Neuronal stem cell (in vitro differentiated cells): ENCODE data around the gene ART4.

Source experiments
- DNase-seq: peaks from one replicate; pipeline ENCODE4 v3.0.0-alpha.2; 2013; ENCODE audit warnings: low spot score
- H2AFZ ChIP-seq: one replicate; pipeline ENCODE4 v1.6.1; 2013; ENCODE audit warnings: mild to moderate bottlenecking, low read length, inconsistent platforms
- H2AK5ac ChIP-seq: 2 replicates; pipeline ENCODE4 v1.6.1; 2013; ENCODE audit warnings: low read depth, mild to moderate bottlenecking, inconsistent platforms, low read length, moderate library complexity, mixed read lengths
- H2BK120ac ChIP-seq: 2 replicates; pipeline ENCODE4 v1.6.1; 2013; ENCODE audit warnings: low read depth, mild to moderate bottlenecking, inconsistent platforms, low read length, moderate library complexity, mixed read lengths
- H2BK12ac ChIP-seq: one replicate; pipeline ENCODE4 v1.6.1; 2013; ENCODE audit warnings: low read length, inconsistent platforms
- H2BK15ac ChIP-seq: 2 replicates; pipeline ENCODE4 v1.6.1; 2013; ENCODE audit warnings: mild to moderate bottlenecking, low read length, inconsistent platforms, mixed read lengths
- H2BK5ac ChIP-seq: one replicate; pipeline ENCODE4 v1.6.1; 2013; ENCODE audit warnings: inconsistent platforms, mild to moderate bottlenecking, low read length, moderate library complexity
- H3K14ac ChIP-seq: one replicate; pipeline ENCODE4 v1.6.1; 2013; ENCODE audit warnings: low read length, inconsistent platforms
- H3K18ac ChIP-seq: 2 replicates; pipeline ENCODE4 v1.6.1; 2013; ENCODE audit warnings: low read length, inconsistent platforms
- H3K23ac ChIP-seq: 2 replicates; pipeline ENCODE4 v1.6.1; 2013; ENCODE audit warnings: low read depth, mild to moderate bottlenecking, mixed read lengths, low read length, inconsistent platforms; ENCODE audit not compliant: poor library complexity
- H3K27ac ChIP-seq: replicated peaks from 3 replicates; pipeline ENCODE4 v1.5.1; 2013; ENCODE audit warnings: low read length, inconsistent platforms
- H3K27me3 ChIP-seq, 3 experiments: 2 replicates each; pipeline ENCODE4 v1.6.1; 2013; ENCODE audit warnings: low read length in 3 of 3, mild to moderate bottlenecking in 2 of 3, inconsistent platforms in 1 of 3, low read depth in 1 of 3, mixed read lengths in 1 of 3, moderate library complexity in 1 of 3; ENCODE audit not compliant: control insufficient read depth in 3 of 3, insufficient read depth in 3 of 3
- H3K36me3 ChIP-seq, 2 donors: replicated peaks in 1 of 2; 2 replicates each; pipeline ENCODE4 v1.6.1; 2013; ENCODE audit warnings: low read length in 2 of 2; ENCODE audit not compliant: control insufficient read depth in 2 of 2, insufficient read depth in 2 of 2
- H3K4ac ChIP-seq: 2 replicates; pipeline ENCODE4 v1.6.1; 2013; ENCODE audit warnings: inconsistent platforms, mild to moderate bottlenecking, low read length, moderate library complexity
- H3K4me1 ChIP-seq, 2 donors: 1 replicate in 1 of 2; 2 replicates in 1 of 2; pipeline ENCODE4 v1.6.1; 2013; ENCODE audit warnings: low read length in 2 of 2, low read depth in 1 of 2; ENCODE audit not compliant: control insufficient read depth in 2 of 2, insufficient read depth in 1 of 2
- H3K4me2 ChIP-seq: one replicate; pipeline ENCODE4 v1.6.1; 2013; ENCODE audit warnings: mild to moderate bottlenecking, low read length, inconsistent platforms; ENCODE audit not compliant: insufficient read depth, poor library complexity, severe bottlenecking
- H3K4me3 ChIP-seq, 2 donors: 2 replicates each; pipeline ENCODE4 v1.5.1; 2013; ENCODE audit warnings: low read length in 2 of 2, mild to moderate bottlenecking in 2 of 2, inconsistent platforms in 1 of 2, moderate library complexity in 1 of 2
- H3K79me1 ChIP-seq: one replicate; pipeline ENCODE4 v1.6.1; 2013; ENCODE audit warnings: low read depth, mild to moderate bottlenecking, inconsistent platforms, low read length, moderate library complexity
- H3K9ac ChIP-seq: one replicate; pipeline ENCODE4 v1.6.1; 2013; ENCODE audit warnings: mild to moderate bottlenecking, low read depth, low read length, inconsistent platforms; ENCODE audit not compliant: poor library complexity
- H3K9me3 ChIP-seq, 2 donors: replicated peaks in 1 of 2; 2 replicates each; pipeline versions ENCODE3 to v1.6.1; 2013; ENCODE audit warnings: low read length in 2 of 2, mild to moderate bottlenecking in 2 of 2, inconsistent platforms in 1 of 2, low read depth in 1 of 2, mixed read lengths in 1 of 2, moderate library complexity in 1 of 2; ENCODE audit not compliant: control insufficient read depth in 2 of 2, insufficient read depth in 1 of 2
- H4K8ac ChIP-seq: one replicate; pipeline ENCODE4 v1.6.1; 2013; ENCODE audit warnings: low read depth, mild to moderate bottlenecking, inconsistent platforms, low read length, moderate library complexity
- H4K91ac ChIP-seq: one replicate; pipeline ENCODE4 v1.6.1; 2013; ENCODE audit warnings: low read length, low read depth, mild to moderate bottlenecking, inconsistent platforms; ENCODE audit not compliant: poor library complexity
- WGBS, 2 donors: extraction: QIAGEN DNeasy Blood & Tissue Kit; methylation state at CpG; one replicate each; pipeline ENCODE4 v1.1.7; 2013; ENCODE audit warnings: missing lambda C conversion rate in 2 of 2, mixed read lengths in 1 of 2; ENCODE audit not compliant: insufficient read length in 2 of 2, insufficient replicate concordance in 1 of 2; ENCODE audit errors: extremely low coverage in 2 of 2; 5-methylcytosine and 5-hydroxymethylcytosine counted together

The ART4 gene

DNA sequence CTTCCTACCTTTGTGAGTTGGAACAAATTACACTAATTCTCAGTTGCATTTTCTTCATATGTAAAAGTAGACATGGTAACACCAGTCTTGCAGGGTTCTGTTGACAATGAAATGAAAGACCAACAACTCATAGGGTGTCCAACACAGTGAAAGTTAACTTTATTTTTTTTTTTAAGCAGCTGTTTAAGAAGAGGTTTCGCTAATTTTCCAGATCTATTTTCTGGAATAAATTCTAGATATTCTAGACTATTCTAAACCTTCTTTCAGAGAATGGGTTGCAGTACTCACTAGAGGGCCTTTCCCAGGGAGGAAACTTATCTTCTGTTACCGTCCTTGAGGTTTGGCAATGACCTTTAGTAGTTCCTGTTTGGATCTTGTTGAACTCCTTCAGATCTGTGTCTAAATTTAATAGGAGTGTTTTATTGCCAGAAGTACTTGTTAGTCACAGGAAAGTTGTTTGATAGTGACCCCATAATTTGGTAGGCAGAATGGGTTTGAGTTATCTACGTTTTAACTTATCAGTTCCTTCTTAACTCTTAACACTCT, 2.8 kb upstream of the ART4 start:
- no CpG with 5 or more reads among the region's 3 CpGs for WGBS, 2 donors
- Histone ChIP-seq H2BK12ac (no peak overlapping the region), H2AFZ (no peak overlapping the region), H4K8ac (no peak overlapping the region), H3K14ac (no peak overlapping the region), H3K23ac (no peak overlapping the region), H3K27me3 (no peaks in the 10 kb centered on the region), H3K36me3 (no peaks in the 10 kb centered on the region), H3K18ac (no peak overlapping the region), H3K9me3 (no peaks in the 10 kb centered on the region), H3K4me2 (no peak overlapping the region), H3K4me1 (peaks cover 3 to 4% of the 10 kb centered on the region in 2 donors), H3K4me3 (no peak overlapping the region), H3K9ac (no peak overlapping the region), H2BK5ac (no peak overlapping the region), H2BK120ac (no peak overlapping the region), H3K27ac (no peak overlapping the region), H3K4ac (no peak overlapping the region), H4K91ac (no peak overlapping the region), H2AK5ac (no peak overlapping the region), H2BK15ac (no peak overlapping the region), H3K79me1 (no peaks in the 10 kb centered on the region)
- no peak for DNase-seq

GRCh38 chr12:14845350-14845750, 2.0 kb upstream of the ART4 start:
- H3K36me3 ChIP-seq, result no peaks in the 10 kb centered on the region
- no peak overlapping the region for H2BK120ac ChIP-seq
- no peak overlapping the region for H2BK12ac ChIP-seq
- no peak overlapping the region for H2BK5ac ChIP-seq
- no peak overlapping the region for H4K91ac ChIP-seq
- H3K4me2 ChIP-seq, result no peak overlapping the region
- no peaks in the 10 kb centered on the region for H3K9me3 ChIP-seq
- peaks cover 0 to 2% of the 10 kb centered on the region in 2 donors for H3K4me1 ChIP-seq
- no peaks in the 10 kb centered on the region for H3K79me1 ChIP-seq
- WGBS, 2 donors, result no CpG with 5 or more reads among the region's 3 CpGs
- peak; percentile 45 for DNase-seq
- no peak overlapping the region for H3K4ac ChIP-seq
- no peak overlapping the region for H2BK15ac ChIP-seq
- no peak overlapping the region for H3K9ac ChIP-seq
- no peak overlapping the region for H3K14ac ChIP-seq
- no peak overlapping the region for H3K4me3 ChIP-seq
- no peak overlapping the region for H3K23ac ChIP-seq
- H2AK5ac ChIP-seq, result no peak overlapping the region
- no peaks in the 10 kb centered on the region for H3K27me3 ChIP-seq
- H3K18ac ChIP-seq, result no peak overlapping the region
- no peak overlapping the region for H3K27ac ChIP-seq
- no peak overlapping the region for H4K8ac ChIP-seq
- H2AFZ ChIP-seq, result no peak overlapping the region

DNA sequence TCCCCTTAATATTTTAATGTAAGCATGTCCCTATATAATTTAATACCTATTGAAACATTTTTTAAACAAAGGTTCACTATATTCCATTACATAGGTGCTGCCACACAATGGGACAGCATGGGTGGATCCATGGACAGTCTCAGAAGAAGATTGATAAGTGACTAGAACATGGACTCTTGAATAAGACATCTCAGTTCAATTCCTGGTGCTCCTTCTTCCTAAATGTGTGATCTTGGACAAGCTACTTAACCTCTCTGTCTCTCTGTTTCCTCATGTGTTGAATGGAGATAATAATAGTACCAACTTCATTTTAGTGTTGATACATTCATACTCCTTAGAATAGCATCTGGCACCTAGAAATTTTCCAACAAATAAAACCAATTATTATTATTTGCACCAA, 1.1 kb upstream of the ART4 start:
- Histone ChIP-seq H3K79me1 (no peaks in the 10 kb centered on the region), H3K4me3 (no peak overlapping the region), H2BK120ac (no peak overlapping the region), H2BK15ac (no peak overlapping the region), H3K27ac (no peak overlapping the region), H3K36me3 (no peaks in the 10 kb centered on the region), H3K27me3 (no peaks in the 10 kb centered on the region), H4K91ac (no peak overlapping the region), H2BK5ac (no peak overlapping the region), H3K4ac (no peak overlapping the region), H3K23ac (no peak overlapping the region), H2AK5ac (no peak overlapping the region), H3K14ac (no peak overlapping the region), H3K4me1 (peaks cover 0 to 2% of the 10 kb centered on the region in 2 donors), H3K9ac (no peak overlapping the region), H4K8ac (no peak overlapping the region), H3K9me3 (peaks cover 0 to 3% of the 10 kb centered on the region in 2 donors), H2BK12ac (no peak overlapping the region), H3K4me2 (no peak overlapping the region), H2AFZ (no peak overlapping the region), H3K18ac (no peak overlapping the region)
- DNase-seq, result no peak

DNA sequence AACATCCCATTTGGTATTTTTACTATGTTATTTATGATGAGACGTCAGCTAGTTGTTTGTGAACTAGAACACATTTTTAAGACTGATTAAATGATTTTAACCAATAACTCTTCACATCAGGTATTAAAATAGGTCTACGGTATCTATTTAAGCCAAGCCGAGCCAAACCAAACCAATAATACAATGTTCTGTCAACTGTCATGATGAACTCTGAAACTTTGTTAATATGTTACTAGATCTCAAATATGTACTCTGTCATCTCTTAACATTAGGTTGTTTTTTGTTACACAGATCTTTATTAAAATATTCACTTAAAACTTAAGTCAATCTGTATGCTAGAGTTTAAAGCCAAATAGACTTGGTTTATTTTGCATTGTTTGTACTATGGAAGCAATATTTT, 1.0 kb downstream of the ART4 start:
- Histone ChIP-seq H2BK15ac (no peak overlapping the region), H2BK5ac (no peak overlapping the region), H3K9ac (no peak overlapping the region), H3K4me3 (no peak overlapping the region), H3K36me3 (no peaks in the 10 kb centered on the region), H3K14ac (no peak overlapping the region), H3K4ac (no peak overlapping the region), H3K4me2 (no peak overlapping the region), H4K8ac (no peak overlapping the region), H3K9me3 (peaks cover 0 to 4% of the 10 kb centered on the region in 2 donors), H3K18ac (no peak overlapping the region), H3K23ac (no peak overlapping the region), H2AFZ (no peak overlapping the region), H2BK12ac (no peak overlapping the region), H3K4me1 (peaks cover 0 to 2% of the 10 kb centered on the region in 2 donors), H2AK5ac (no peak overlapping the region), H4K91ac (no peak overlapping the region), H3K27me3 (no peaks in the 10 kb centered on the region), H3K79me1 (no peaks in the 10 kb centered on the region), H2BK120ac (no peak overlapping the region), H3K27ac (no peak overlapping the region)
- DNase-seq, result no peak
- WGBS, 2 donors, result no CpG with 5 or more reads among the region's 3 CpGs
